ENCODE results near the gene NEU1.
"Not testable (repeated sequence)": the region's sequence is repeated elsewhere in the genome, so short reads cannot be mapped to it uniquely, and the experiment has no call there.

NEU1 gene

GRCh38 chr6:31821301-31822035 lies 41.2 kb downstream of the NEU1 start:
- Histone ChIP-seq H3K9me3 (ENCODE audit: control insufficient read depth, low read depth, low read length) (no peaks in the 10 kb centered on the region), H3K4me1 (ENCODE audit: control insufficient read depth, low read depth, low read length) (peaks cover 22% of the 10 kb centered on the region), H3K27me3 (ENCODE audit: control insufficient read depth, insufficient read depth, low read length) (no peaks in the 10 kb centered on the region), H3K27ac (ENCODE audit: low read length) (peak overlapping the region; percentile 70), H3K4me3 (ENCODE audit: low read length) (peak overlapping the region; percentile 93), H3K9ac (ENCODE audit: low read length) (peak overlapping the region; percentile 91), H3K36me3 (ENCODE audit: control insufficient read depth, low read depth, low read length) (no peaks in the 10 kb centered on the region)

- H3K4me1 ChIP-seq (ENCODE audit: control insufficient read depth, low read depth, low read length) = peaks cover 14% of the 10 kb centered on the region
- not testable (repeated sequence) for H3K36me3 ChIP-seq (ENCODE audit: control insufficient read depth, low read depth, low read length); H3K9ac ChIP-seq (ENCODE audit: low read length); H3K9me3 ChIP-seq (ENCODE audit: control insufficient read depth, low read depth, low read length); H3K27ac ChIP-seq (ENCODE audit: low read length); H3K4me3 ChIP-seq (ENCODE audit: low read length); H3K27me3 ChIP-seq (ENCODE audit: control insufficient read depth, insufficient read depth, low read length)
Measured at GRCh38 chr6:31820399-31820798, 42.2 kb downstream of the NEU1 start.

DNA sequence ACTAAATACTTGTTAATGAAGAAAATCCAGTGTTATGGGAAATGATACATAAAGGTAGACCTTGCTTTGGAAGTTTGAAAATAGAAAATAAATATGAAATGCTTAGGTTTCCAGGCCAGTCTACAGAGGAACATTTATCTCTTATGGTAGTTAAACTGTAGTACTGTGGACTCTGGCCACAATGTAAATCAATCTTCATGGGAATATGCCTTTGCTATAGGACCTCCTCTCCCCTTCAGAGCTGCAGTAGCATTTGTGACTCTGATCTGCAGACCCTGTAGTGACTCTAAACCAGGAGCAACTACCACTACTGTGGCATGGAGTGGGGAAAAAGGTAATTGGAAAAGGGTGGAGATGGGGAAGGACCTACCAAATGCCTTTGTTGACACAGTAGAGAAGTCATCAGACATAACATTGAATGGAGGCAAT lies 42.7 kb downstream of the NEU1 start:
- Histone ChIP-seq H3K36me3 (ENCODE audit: control insufficient read depth, low read depth, low read length) (no peaks in the 10 kb centered on the region), H3K4me3 (ENCODE audit: low read length) (no peak overlapping the region), H3K9ac (ENCODE audit: low read length) (no peak overlapping the region), H3K27ac (ENCODE audit: low read length) (no peak overlapping the region), H3K4me1 (ENCODE audit: control insufficient read depth, low read depth, low read length) (peaks cover 10% of the 10 kb centered on the region), H3K27me3 (ENCODE audit: control insufficient read depth, insufficient read depth, low read length) (no peaks in the 10 kb centered on the region), H3K9me3 (ENCODE audit: control insufficient read depth, low read depth, low read length) (no peaks in the 10 kb centered on the region)

- not testable (repeated sequence) for H3K36me3 ChIP-seq (ENCODE audit: control insufficient read depth, low read depth, low read length); H3K27me3 ChIP-seq (ENCODE audit: control insufficient read depth, insufficient read depth, low read length); H3K27ac ChIP-seq (ENCODE audit: low read length); H3K9me3 ChIP-seq (ENCODE audit: control insufficient read depth, low read depth, low read length); H3K9ac ChIP-seq (ENCODE audit: low read length)
- H3K4me1 ChIP-seq (ENCODE audit: control insufficient read depth, low read depth, low read length) = peaks cover 15% of the 10 kb centered on the region
- H3K4me3 ChIP-seq (ENCODE audit: low read length) = peak overlapping the region; percentile 6
Measured at GRCh38 chr6:31817929-31818511, 44.6 kb downstream of the NEU1 start.

- not testable (repeated sequence) for H3K36me3 ChIP-seq (ENCODE audit: control insufficient read depth, low read depth, low read length); H3K4me1 ChIP-seq (ENCODE audit: control insufficient read depth, low read depth, low read length); H3K9me3 ChIP-seq (ENCODE audit: control insufficient read depth, low read depth, low read length); H3K9ac ChIP-seq (ENCODE audit: low read length); H3K27me3 ChIP-seq (ENCODE audit: control insufficient read depth, insufficient read depth, low read length); H3K27ac ChIP-seq (ENCODE audit: low read length)
- peak overlapping the region; percentile 6 for H3K4me3 ChIP-seq (ENCODE audit: low read length)
Measured at GRCh38 chr6:31817133-31817928, 45.3 kb downstream of the NEU1 start.

GRCh38 chr6:31815025-31815838 lies 47.4 kb downstream of the NEU1 start, which contains the start of the genes HSPA1A and HSPA1L:
HSPA1A (plus strand) TSS chr6:31815543; CDS start chr6:31815757, 214 bp downstream.
HSPA1L (minus strand) TSS chr6:31815283; CDS start chr6:31811972, 3,311 bp downstream.
- peak within 1 kb of the TSS; percentile 94 for H3K27ac ChIP-seq (ENCODE audit: low read length)
- no peaks in the 10 kb centered on the region for H3K36me3 ChIP-seq (ENCODE audit: control insufficient read depth, low read depth, low read length)
- peak within 1 kb of the TSS; percentile 77 for H3K4me3 ChIP-seq (ENCODE audit: low read length)
- peaks cover 9% of the 10 kb centered on the region for H3K4me1 ChIP-seq (ENCODE audit: control insufficient read depth, low read depth, low read length)
- peak within 1 kb of the TSS; percentile 82 for H3K9ac ChIP-seq (ENCODE audit: low read length)
- no peaks in the 10 kb centered on the region for H3K27me3 ChIP-seq (ENCODE audit: control insufficient read depth, insufficient read depth, low read length)
- H3K9me3 ChIP-seq (ENCODE audit: control insufficient read depth, low read depth, low read length) = no peaks in the 10 kb centered on the region

DNA sequence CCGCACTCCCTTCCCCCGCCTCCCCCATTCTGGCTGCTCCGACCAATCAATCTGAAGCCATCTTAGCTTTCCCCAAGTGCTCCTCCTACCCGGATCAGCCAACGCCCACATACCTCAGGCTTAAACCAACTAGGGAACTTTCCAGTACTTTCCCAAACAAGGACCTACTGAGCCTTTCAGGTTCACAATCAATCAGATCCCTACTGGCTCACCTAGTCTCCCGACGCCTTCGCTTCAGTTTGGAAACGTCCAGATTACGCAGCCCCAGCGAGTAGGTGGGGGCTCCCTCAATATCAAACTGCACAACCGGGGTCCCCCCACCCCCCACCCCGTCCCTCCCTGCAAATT lies 48.0 kb downstream of the NEU1 start:
- peak overlapping the region; percentile 94 for H3K27ac ChIP-seq (ENCODE audit: low read length)
- peak overlapping the region; percentile 77 for H3K4me3 ChIP-seq (ENCODE audit: low read length)
- H3K36me3 ChIP-seq (ENCODE audit: control insufficient read depth, low read depth, low read length) = no peaks in the 10 kb centered on the region
- H3K9me3 ChIP-seq (ENCODE audit: control insufficient read depth, low read depth, low read length) = no peaks in the 10 kb centered on the region
- H3K27me3 ChIP-seq (ENCODE audit: control insufficient read depth, insufficient read depth, low read length) = no peaks in the 10 kb centered on the region
- peaks cover 9% of the 10 kb centered on the region for H3K4me1 ChIP-seq (ENCODE audit: control insufficient read depth, low read depth, low read length)
- H3K9ac ChIP-seq (ENCODE audit: low read length) = peak overlapping the region; percentile 82

- no peaks in the 10 kb centered on the region for H3K27me3 ChIP-seq (ENCODE audit: control insufficient read depth, insufficient read depth, low read length)
- H3K9ac ChIP-seq (ENCODE audit: low read length) = no peak overlapping the region
- H3K4me1 ChIP-seq (ENCODE audit: control insufficient read depth, low read depth, low read length) = peaks cover 9% of the 10 kb centered on the region
- no peak overlapping the region for H3K27ac ChIP-seq (ENCODE audit: low read length)
- no peaks in the 10 kb centered on the region for H3K36me3 ChIP-seq (ENCODE audit: control insufficient read depth, low read depth, low read length)
- no peaks in the 10 kb centered on the region for H3K9me3 ChIP-seq (ENCODE audit: control insufficient read depth, low read depth, low read length)
- H3K4me3 ChIP-seq (ENCODE audit: low read length) = peak overlapping the region; percentile 58
Measured at GRCh38 chr6:31813465-31813849, 49.2 kb downstream of the NEU1 start.

- Histone ChIP-seq H3K4me3 (ENCODE audit: low read length) (no peak overlapping the region), H3K9me3 (ENCODE audit: control insufficient read depth, low read depth, low read length) (no peaks in the 10 kb centered on the region), H3K9ac (ENCODE audit: low read length) (no peak overlapping the region), H3K27ac (ENCODE audit: low read length) (no peak overlapping the region), H3K4me1 (ENCODE audit: control insufficient read depth, low read depth, low read length) (peaks cover 5% of the 10 kb centered on the region), H3K27me3 (ENCODE audit: control insufficient read depth, insufficient read depth, low read length) (no peaks in the 10 kb centered on the region), H3K36me3 (ENCODE audit: control insufficient read depth, low read depth, low read length) (no peaks in the 10 kb centered on the region)
Measured at GRCh38 chr6:31811645-31812044, 51.0 kb downstream of the NEU1 start.

GRCh38 chr6:31808599-31808998 lies 54.0 kb downstream of the NEU1 start:
- not testable (repeated sequence) for H3K27me3 ChIP-seq (ENCODE audit: control insufficient read depth, insufficient read depth, low read length); H3K27ac ChIP-seq (ENCODE audit: low read length); H3K4me3 ChIP-seq (ENCODE audit: low read length); H3K36me3 ChIP-seq (ENCODE audit: control insufficient read depth, low read depth, low read length); H3K9me3 ChIP-seq (ENCODE audit: control insufficient read depth, low read depth, low read length); H3K4me1 ChIP-seq (ENCODE audit: control insufficient read depth, low read depth, low read length); H3K9ac ChIP-seq (ENCODE audit: low read length)
